ENCODE data around the gene CD22.
A peak's percentile ranks its signal among the peaks of the same experiment; 100 is the strongest.

The CD22 gene

DNA sequence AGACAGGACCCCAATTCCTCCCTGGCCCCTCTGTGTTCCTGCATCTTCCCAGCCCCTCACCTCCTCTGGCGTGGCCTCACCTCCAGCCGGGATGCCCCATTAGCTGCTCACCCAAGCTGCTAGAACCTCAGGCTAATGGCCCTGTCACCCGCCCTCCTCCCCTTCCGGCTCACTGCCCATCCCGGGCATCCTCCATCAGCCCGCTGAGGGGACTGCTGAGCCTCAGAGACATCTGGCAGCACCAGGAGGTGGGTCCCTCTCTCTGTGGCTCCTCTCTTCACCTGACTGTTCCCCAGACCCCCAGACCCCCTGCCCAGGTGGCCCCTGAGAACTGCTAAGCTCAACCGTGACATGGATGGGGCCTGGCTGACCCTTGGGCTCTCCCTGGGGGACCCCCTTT is 21.6 kb downstream of the CD22 start:
- TF ChIP-seq, protein P1, sequence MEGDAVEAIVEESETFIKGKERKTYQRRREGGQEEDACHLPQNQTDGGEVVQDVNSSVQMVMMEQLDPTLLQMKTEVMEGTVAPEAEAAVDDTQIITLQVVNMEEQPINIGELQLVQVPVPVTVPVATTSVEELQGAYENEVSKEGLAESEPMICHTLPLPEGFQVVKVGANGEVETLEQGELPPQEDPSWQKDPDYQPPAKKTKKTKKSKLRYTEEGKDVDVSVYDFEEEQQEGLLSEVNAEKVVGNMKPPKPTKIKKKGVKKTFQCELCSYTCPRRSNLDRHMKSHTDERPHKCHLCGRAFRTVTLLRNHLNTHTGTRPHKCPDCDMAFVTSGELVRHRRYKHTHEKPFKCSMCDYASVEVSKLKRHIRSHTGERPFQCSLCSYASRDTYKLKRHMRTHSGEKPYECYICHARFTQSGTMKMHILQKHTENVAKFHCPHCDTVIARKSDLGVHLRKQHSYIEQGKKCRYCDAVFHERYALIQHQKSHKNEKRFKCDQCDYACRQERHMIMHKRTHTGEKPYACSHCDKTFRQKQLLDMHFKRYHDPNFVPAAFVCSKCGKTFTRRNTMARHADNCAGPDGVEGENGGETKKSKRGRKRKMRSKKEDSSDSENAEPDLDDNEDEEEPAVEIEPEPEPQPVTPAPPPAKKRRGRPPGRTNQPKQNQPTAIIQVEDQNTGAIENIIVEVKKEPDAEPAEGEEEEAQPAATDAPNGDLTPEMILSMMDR (conservative IDR thresholded peaks at IDR 0.05; ENCODE audit: control insufficient read depth, insufficient read depth, low read depth, low read length) = no peak
- no peak overlapping the region for H3K4me3 ChIP-seq (ENCODE audit: control insufficient read depth, low read depth, low read length)
- DNase-seq (ENCODE audit: low read depth) = no peak

DNA sequence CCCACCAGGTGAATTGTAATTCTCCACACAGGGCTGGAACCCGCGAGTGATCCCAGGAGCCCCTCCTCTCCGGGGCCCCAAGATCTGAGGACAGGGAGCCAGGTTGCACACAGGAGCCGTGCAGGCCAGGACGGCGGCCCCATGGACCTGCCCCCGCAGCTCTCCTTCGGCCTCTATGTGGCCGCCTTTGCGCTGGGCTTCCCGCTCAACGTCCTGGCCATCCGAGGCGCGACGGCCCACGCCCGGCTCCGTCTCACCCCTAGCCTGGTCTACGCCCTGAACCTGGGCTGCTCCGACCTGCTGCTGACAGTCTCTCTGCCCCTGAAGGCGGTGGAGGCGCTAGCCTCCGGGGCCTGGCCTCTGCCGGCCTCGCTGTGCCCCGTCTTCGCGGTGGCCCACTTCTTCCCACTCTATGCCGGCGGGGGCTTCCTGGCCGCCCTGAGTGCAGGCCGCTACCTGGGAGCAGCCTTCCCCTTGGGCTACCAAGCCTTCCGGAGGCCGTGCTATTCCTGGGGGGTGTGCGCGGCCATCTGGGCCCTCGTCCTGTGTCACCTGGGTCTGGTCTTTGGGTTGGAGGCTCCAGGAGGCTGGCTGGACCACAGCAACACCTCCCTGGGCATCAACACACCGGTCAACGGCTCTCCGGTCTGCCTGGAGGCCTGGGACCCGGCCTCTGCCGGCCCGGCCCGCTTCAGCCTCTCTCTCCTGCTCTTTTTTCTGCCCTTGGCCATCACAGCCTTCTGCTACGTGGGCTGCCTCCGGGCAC is 22.6 kb downstream of the CD22 start:
- no peak overlapping the region for H3K4me3 ChIP-seq (ENCODE audit: control insufficient read depth, low read depth, low read length)
- no peak for DNase-seq (ENCODE audit: low read depth)

DNA sequence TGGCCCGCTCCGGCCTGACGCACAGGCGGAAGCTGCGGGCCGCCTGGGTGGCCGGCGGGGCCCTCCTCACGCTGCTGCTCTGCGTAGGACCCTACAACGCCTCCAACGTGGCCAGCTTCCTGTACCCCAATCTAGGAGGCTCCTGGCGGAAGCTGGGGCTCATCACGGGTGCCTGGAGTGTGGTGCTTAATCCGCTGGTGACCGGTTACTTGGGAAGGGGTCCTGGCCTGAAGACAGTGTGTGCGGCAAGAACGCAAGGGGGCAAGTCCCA is 23.1 kb downstream of the CD22 start:
- DNase-seq (ENCODE audit: low read depth) = no peak
- no peak overlapping the region for H3K4me3 ChIP-seq (ENCODE audit: control insufficient read depth, low read depth, low read length)
- TF ChIP-seq, protein P1 (conservative IDR thresholded peaks at IDR 0.05; ENCODE audit: control insufficient read depth, insufficient read depth, low read depth, low read length) = no peak

More for the DNA sequence above, 22.6 kb downstream of the CD22 start:
- TF ChIP-seq, protein P1 (conservative IDR thresholded peaks at IDR 0.05; ENCODE audit: control insufficient read depth, insufficient read depth, low read depth, low read length) = no peak

DNA sequence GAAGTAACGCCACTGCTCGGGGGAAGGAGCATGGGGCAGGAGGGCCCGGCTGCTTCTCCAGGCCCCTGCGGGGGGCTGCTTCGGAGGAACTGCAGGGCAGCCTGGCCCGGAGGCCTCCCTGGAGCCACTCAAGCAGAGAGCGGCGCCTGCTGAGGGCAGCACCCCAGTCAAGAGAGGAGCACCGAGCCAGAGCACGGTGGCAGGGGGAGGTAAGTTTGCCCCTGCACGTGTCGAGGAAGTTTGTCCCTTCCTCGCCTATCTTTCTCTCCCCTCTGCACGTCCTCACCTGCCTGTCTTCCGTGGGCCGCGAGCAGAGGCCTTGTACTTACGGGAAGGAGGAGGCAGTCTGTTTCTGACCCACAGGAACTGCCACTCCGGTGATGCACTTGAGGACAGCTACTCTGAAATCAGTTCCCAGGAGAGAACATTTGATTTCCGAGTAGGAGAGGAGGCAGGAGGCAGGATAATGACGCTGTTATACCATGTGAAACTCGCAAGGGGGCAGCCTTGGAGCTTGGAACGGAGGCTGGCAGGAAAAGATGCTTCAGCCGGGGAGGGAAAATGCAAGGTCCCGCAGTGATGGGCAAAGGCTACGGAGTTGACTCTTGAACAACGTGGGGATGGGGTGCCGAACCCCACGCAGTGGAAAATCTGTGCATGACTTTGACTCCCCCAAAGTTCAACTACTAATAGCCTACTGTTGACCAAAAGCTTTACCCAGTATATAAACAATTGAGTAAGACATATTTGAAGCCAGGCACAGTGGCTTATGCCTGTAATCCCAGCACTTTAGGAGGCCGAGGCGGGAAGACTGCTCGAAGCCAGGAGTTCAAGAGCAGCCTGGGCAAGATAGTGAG is 23.7 kb downstream of the CD22 start:
- DNase-seq (ENCODE audit: low read depth) = peak; percentile 70
- TF ChIP-seq, protein P1 (conservative IDR thresholded peaks at IDR 0.05; ENCODE audit: control insufficient read depth, insufficient read depth, low read depth, low read length) = peak; percentile 84
- no peak overlapping the region for H3K4me3 ChIP-seq (ENCODE audit: control insufficient read depth, low read depth, low read length)

DNA sequence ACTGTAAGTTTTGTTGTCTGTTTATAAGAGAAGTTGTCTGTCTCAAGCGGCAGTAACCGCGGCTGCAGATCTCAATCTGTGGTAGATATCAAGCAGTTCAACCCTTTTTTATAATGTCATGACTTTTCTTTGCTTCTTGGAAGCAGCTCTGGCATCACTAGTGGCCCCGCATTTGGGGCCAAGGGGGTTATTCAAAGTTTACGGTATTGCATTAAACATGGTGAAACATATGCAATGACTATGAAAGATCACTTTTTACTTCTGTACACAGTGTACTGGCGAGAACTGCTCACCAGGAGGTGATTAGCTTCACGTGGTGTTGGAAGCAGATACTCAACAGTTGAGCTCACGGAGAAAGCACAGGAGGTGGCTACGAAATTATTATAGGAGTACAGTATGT is 24.6 kb downstream of the CD22 start:
- TF ChIP-seq, protein P1 (conservative IDR thresholded peaks at IDR 0.05; ENCODE audit: control insufficient read depth, insufficient read depth, low read depth, low read length) = no peak
- DNase-seq (ENCODE audit: low read depth) = peak; percentile 19
- no peak overlapping the region for H3K4me3 ChIP-seq (ENCODE audit: control insufficient read depth, low read depth, low read length)

DNA sequence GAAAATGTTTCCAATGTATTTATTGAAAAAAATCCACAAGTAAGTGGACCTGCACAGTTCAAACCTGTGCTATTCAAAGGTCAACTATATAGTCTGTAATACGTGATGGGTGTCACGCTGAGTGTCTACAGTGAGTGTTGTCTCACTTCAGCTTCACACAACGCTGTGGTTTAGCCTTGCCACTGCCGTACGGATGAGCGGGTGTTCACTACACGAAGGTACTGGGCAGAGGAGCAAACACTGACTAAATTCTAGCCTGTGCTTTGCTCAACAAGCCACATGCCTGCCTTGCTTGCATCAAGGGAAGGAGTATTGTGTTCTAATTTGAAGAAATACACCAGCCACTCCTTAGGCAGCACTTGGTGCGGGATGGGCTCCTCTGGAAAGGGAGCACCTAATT is 25.9 kb downstream of the CD22 start:
- no peak for DNase-seq (ENCODE audit: low read depth)
- H3K4me3 ChIP-seq (ENCODE audit: control insufficient read depth, low read depth, low read length) = no peak overlapping the region
- TF ChIP-seq, protein P1 (conservative IDR thresholded peaks at IDR 0.05; ENCODE audit: control insufficient read depth, insufficient read depth, low read depth, low read length) = no peak

Measured in fibroblast of mammary gland (primary cell).